Inflammatory macrophage (primary cell): ENCODE data around the gene LRRC8C.
"Not testable (repeated sequence)": the region's sequence is repeated elsewhere in the genome, so short reads cannot be mapped to it uniquely, and the experiment has no call there.

Source experiments
- DNase-seq, 2 donors: peaks; one replicate each; pipeline ENCODE4 v3.0.0-alpha.2; 2020 to 2022

Gene LRRC8C

DNA sequence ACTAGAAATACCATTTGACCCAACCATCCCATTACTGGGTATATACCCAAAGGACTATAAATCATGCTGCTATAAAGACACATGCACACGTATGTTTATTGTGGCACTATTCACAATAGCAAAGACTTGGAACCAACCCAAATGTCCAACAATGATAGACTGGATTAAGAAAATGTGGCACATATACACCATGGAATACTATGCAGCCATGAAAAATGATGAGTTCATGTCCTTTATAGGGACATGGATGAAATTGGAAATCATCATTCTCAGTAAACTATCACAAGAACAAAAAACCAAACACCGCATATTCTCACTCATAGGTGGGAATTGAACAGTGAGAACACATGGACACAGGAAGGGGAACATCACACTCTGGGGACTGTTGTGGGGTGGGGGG lies 72.0 kb downstream of the LRRC8C start:
- DNase-seq, result not testable (repeated sequence)

DNA sequence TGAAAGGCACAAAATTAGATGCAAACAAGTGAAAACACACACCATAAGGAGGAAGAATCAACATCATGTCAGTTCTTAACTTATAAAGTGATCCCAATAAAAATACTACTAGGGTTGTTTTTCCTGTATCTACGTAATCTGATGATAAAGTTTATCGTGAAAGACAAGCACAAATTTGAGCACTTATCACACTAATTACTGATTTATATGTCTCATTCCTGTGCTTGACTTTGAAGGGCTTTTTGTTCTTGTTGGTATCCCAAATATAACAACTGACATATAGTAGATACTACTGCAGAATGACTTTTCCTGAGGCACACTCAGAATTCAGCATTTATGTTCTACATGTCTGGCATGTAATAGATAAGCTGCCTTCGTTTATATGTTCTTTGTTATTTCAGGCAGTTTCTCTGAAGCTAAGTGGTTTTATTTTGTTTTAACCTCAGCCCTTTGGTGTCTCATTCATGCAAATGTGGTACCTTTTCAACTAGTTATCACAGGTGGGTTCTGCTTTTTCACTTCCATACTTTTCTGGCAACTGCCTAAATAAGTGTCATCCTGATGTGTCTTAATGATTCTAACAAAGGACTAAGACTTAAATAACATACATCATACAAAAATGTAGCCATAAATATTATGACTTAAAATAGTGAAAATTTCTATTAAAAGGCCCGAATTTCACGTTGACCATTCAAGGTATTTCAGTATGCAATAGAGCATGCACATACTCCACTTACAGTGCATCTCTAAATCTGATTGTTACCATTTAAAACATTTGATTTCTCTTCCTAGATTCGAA lies 73.2 kb downstream of the LRRC8C start:
- DNase-seq, result no peak

DNA sequence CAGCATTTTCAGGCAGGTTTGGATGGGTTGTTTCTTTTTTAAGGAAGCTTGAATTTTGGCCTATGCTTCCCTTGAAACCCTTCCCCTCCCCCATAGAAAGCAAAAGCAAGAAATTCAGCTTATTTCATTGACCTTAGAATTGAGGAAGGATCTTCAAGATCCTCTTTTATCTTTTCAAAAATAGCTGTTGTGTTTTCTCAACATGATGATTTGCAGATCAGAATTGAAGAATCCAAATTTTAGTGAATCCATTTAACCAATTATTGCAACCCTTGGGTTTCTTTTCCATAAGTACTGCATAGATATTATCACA lies 73.7 kb downstream of the LRRC8C start:
- peak; percentile 84 to 92 for DNase-seq

DNA sequence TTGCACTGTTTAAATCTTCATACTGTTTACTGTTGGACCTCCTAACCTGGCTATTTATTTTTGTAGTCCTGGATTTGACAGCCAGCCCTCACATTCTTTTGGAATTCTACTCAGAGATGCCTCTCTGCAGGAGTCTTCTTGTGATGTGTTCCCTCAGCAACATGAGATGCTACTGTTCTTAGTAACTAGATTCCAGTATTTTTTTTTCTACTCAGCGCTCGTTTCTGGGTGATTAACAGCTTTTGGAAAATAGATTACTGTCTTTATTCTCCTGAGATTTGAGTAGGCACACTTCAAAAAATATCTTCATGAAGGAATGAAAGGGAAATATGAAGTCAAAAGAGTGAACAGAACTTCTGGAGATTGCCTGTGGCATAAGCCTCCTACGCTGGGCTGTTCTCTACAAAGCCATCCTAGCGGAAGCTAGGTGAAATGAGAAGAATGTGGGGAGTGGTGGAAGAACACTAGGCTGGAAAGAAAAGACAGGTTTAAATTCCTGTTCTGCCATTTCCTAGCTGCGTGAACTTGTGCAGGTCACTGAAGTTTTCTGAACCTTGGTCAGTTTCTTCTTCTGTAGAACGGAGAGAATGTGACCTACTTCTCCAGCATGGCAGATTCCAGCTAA lies 75.9 kb downstream of the LRRC8C start:
- DNase-seq, result no peak

DNA sequence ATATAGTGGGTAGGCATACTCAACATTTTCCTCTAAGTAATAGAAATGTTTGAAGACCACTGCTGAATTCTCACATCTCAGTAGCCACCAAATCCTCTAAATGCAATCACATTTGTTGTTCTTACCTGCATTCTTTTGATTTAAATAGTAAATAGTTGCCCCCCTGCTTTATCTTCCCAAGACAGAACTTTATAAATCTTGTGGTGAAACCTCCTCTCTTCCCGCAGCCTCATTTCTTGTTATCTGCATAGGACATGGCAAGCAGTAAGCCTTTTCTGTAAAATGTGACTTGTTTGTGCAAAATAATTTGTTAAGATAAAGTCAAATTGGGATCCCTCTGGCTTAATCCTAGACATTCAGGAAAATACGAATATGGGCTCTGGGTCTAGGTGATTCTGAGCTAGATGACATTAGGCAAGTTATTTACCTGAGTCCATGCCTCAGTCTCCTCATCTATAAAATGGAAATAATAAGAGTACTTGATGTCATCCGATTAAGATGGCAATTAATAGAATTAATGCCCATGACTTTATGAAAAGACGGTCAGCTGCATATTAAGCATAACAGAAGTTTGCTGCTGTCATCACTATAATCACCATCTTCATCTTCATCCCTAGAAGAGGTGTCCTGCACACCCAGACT lies 77.7 kb downstream of the LRRC8C start:
- no peak for DNase-seq

DNA sequence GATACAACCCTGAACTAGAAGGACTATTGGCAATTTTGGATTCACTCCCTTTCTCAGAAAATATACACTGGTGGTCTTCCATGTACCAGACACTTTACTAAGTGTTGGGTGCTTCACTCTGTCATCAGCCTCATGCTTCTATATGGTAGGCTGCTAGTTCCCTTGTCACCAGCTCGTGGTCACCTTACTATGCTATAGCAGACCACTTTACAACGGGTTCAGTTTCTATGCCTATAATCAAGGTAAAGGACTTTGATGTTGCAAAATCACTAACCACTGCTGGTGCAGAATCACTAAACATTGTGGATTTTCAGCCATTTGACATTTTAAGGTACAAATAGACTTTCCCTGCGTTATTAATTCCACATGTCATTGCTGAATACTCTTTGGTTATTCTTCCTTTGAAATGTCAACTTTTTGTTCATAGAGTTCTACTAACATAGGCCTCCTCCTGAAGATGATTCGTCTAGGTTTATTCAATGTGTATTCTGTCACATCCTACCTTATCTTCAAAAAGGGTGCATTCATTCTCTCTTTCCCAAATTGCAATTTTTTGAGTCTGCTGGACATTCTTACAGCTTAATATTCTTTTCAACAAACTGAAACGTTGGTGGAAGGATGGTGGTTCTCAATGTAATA lies 78.3 kb downstream of the LRRC8C start:
- DNase-seq, result no peak

DNA sequence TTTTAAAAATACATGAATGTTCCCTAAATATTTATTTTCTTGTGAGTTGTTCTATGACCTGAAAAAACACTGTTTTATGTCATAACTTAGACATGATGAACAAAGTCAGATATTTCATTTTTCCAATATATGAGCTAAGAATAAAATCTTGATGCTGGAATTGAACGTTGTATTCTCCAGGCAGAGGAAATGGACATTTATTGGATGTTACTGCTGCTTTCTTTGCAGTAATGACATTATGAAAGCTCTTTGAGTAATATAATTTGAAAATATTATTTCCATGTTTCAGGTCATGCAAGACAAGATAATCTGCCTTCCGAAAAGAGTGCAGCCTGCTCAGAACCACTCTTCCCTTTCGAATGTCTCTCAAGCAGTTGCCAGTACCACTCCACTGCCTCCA lies 79.5 kb downstream of the LRRC8C start:
- no peak for DNase-seq

DNA sequence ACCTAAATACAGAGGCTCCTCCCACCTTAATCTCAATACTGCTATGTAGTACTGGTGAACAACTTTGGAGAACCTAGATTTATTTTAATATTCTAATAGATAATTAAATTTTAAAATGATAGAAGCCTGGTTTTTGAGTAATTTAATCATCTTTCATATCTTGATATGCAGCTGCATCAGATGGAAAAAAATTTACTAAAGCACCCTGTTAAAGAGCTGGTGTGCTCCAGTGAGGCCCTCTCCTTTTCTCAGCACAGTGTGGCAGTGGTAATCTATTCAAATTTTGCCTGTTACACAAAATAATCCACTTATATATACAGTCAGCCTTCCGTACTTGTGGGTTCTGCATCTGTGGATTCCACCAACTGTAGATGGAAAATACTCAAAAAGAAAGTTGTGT lies 82.8 kb downstream of the LRRC8C start:
- no peak for DNase-seq

DNA sequence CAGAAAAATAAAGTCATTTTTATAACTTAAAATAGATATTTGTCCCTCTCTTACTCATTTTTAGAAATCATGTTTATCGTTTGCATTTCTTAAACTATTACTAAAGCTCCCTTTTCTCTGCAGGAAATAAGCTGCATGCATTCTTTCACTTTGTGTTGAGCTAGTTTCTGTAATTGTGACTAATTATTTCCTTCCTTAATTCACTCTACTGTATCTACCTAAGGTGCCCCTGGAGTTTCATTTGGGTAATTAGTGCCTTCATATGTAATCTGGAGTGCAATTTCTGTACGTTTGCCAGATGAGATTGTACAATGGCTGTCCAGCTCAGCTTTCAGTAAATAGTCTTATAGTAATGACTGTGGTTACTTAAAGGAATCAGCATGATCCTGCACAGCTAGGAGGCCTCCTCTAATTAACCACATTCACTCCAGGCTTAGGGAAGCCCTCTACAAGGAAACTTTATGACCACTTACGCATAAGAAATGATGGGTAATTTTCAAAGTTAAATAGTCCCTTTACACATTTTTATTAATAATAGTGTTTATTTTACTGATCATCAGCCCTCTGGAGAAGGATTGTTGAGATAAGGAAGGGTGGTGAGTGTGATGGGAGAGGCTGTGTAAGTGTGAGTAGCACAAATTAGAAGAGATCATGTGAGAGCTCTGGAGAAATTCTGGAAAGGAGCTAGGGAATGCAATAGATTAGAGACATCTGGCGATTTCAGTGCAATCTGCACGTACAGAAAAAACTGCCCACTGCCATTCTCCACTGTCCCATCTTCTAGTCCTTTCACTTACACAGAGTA lies 86.8 kb downstream of the LRRC8C start:
- DNase-seq, result peak; percentile 24 to 59

DNA sequence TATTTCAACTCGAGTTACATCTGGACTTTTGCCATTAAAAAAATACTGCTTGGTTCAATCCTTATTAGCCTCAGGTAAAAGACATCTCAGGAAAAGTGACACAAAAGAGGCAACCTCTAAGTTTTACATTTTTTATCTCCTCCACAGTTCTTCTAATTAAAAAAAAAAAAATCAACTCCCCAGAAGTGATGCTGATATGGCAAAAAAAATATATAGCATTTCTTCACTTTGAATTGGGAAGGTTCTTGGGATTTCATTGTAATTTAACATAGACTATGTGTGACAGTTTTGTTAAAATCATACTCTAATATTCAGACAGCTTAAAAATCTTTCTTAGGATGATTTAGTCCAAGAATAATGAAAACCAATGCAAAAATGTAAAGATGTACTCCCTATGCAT lies 87.9 kb downstream of the LRRC8C start:
- DNase-seq, result no peak

DNA sequence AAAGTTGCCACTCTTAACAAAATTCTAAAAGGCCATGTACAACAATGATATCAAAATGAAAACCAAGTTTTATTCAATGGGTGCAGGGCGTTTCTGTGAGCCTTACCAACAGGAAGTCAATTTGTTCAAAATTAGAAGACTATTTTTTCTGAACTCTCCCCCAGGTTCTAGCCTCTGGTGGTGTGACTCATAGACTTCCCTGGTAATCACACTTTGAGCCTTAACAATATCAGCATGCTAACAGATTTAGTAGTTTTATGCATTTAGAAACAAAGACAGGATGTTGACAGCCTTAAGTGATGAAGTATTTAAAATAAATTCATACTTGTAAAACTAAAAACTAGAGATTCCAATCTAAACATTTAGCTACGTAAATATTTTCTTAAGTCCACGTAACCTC lies 88.4 kb downstream of the LRRC8C start:
- DNase-seq, result peak; percentile 59 to 73

DNA sequence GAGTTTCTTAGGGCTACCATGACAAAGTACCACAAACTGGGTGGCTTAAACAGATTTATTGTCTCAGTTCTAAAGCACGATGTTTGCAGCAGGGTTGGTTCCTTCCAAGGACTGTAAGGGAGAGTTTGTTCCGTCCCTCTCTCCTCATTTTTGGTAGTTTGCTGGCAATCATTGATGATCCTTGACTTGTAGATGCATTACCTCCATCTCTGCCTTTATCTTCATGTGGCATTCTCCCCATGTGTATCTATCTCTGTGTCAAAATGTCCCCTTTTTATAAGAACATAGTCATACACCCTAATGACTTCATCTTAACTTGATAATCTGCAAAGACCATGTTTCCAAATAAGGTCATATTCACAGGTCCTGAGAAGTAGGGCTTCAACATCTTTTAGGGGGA lies 90.2 kb downstream of the LRRC8C start:
- DNase-seq, result no peak

DNA sequence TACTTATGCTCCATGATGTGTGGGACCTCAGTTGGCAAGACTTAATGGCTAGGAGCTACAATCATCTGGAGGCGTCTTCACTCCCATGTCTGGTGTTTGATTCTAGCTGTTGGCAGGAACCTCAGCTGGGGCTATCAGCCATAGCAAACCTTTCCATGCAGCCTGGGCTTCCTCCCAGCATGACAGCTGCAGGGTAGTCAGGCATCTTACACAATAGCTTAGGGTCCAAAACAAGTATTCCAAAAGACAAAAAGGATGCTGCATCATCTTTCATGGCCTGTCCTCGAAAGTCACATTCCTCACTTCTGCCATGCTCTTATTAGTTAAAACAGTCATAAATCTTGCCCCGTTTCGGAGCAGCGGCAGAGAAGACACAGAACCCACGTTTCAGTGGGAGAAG lies 90.9 kb downstream of the LRRC8C start:
- DNase-seq, result peak in 1 of 2 donors; percentile 46

DNA sequence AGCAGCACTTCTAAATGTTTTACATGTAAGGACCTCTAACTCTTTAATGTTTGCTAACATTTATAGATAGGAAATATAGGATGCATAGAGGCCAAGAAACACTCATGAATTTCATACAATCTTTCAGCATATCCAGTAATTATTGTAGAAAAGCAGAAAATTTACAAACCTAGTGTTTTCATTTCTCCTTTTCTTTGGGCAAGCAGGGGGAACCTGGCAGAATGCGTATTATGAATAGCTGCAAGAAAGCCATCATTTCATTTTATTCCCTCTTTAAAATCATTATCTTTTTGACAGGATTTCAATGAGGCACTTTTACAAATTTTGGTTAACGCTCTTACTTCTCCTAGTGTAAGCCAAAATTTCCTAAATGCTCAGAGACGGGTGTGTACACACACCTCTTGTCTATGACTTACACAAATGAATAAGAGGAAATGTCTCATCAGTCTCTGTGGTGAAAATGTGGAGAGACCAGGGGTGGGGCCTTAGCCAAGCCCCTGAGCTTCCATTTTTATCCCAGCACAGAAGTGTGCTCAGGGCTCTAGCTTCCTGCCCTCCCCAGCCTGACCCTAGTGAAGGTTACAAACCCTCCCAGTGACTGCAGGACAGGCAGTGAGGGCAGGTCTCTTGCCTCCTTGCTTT lies 91.6 kb downstream of the LRRC8C start:
- DNase-seq, result peak; percentile 78 to 87

DNA sequence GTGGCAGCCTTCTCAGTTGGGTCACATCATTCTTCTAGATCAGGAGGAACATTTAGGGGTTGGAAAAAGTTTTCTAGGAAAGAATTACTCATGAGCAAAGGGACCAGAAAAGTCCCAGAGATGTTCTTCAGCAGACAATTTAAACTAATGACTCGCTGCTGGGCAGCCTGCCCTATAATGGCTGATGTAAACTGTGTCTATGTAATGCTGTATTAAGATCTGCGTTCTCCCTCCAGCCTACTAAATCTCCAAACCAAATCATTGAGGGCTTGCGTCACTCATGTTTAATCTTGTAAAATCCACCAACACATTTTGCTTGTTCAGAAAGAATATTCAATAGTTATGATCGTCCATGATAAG lies 92.1 kb downstream of the LRRC8C start:
- peak in 1 of 2 donors; percentile 12 for DNase-seq

DNA sequence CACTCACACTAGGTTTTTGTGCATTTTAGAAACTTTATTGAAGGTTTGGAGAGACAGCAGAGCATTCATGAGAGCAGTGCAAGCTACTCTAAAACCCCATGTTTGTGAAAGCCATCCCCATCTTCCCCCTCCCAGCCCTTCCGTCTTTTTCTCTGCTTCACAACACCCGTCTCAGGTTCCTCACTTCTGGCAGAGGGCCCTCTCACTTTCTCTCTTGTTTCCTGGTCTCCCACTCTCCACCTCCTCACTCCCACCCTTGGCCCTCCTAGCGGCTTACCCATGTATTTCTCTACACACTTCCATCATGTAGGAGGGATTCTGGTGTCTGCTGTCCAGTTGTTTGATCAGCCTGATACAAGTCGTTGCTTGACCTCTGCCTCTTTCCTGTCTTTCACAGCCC lies 92.7 kb downstream of the LRRC8C start:
- peak; percentile 52 to 55 for DNase-seq

DNA sequence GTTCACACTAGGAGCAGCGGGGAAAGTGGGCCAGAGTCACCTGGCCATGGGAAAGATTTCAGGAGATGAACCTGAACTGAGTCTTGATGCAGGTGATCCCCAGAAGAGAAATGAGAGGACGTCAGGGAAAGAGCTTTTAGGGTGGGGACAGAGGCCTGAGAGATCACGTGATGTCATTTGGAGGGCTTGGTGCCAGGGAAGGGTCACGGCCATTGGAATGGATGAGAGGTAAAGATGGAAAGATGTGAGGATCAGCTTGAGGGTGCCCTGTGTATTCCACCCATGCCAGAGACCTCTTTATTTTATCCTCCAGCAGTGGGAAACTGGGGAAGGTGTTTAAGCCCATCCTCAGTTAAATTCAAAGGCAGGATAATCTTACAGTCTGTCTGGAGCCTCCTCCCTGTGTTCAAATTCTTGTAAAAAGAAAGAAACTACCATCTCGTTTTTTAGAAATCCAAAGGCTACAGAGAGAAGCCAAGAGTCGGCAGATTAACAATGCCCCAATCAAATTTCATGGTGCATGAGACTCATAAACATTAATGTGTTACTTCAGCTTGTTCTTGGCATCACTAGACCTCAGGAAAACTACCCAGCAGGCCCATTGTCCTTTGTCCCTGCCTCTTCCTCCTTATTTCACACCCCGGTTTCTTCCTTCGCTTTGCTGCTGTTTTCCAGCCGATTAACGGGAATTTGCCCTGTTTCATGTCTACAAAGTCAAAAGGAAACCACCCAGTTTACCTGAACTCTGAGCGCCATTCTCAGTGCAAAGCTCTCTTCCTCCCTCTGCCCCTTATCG lies 94.8 kb downstream of the LRRC8C start:
- DNase-seq, result no peak

DNA sequence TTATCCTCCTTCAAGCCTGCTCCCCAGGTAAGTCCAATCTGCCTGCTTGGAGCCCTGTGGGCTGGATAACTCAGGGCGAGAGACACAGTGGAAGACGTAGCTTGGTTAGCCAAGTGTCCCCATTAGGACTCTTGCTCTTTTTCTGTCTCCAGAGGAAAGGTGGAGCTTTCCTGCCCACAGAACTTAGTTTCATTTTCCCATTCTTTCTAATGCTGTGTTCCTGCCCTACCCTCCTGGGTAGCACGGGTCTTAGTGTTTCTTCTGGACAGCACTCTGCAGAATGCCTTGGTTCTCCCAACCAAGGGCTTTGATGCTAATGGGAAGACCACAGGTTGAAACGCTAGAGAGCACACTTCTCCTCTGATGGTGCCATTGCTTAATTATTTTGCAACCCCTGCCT lies 95.5 kb downstream of the LRRC8C start:
- no peak for DNase-seq

DNA sequence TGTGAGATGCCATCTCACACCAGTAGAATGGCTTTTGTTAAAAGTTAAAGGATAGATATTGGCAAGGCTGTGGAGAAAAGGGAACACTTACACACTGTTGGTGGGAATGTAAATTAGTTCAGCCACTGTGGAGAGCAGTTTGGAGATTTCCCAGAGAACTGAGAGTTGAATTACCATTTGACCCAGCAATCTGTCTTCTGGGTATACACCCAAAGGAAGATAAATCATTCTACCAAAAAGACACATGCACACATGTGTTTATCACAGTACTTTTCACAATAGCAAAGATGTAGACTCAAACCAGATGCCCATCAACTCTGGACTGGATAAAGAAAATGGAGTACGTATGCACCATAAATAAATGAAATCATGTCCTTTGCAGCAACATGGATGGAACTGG lies 99.3 kb downstream of the LRRC8C start:
- DNase-seq, result no peak

DNA sequence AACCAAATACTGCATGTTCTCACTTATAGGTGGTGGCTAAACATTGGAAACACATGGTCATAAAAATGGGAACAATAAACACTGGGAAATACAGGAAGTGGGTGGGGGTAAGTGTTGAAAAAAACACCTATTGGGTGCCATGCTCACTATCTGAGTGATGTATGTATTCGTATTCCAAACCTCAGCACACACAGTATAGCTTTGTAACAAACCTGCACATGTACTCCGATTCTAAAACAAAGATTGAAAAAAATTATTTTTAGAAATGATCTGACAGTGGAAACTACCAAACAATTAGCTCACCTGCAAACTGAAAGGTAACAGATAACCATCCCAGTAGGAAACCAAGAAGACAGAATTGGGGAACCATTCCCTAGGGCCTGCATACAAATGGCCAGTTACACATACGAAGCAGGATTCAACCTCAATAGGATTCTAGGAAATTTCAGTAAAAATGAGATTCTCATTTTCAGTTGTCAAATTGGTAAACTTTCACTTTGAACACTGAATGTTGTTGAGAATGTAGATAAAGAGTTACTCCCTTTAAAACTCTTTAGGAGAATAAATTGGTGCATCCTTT lies 99.8 kb downstream of the LRRC8C start:
- DNase-seq, result no peak

DNA sequence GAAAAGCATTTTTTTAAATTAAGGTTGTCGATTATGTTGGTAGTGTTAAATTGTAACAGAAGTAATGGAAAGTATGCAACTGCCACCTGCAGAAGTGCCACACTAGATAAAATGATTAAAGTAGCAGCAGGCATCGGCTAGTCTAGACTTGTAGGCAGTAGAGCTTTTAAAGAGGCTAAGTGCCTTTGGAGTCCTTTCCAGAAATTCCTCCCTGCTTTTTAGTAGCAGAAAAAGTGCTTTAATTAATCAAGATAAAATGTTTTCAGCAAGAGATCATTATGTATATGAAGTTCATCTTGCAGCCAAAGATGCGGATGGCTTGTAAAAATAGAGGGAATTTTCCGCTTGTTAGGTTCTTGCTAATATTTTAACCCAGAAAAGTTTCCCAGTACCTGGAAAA lies 100.8 kb downstream of the LRRC8C start:
- DNase-seq, result no peak
